SK-N-MC (cell line): ENCODE data around the gene ME1.

Experiments
- EZH2 ChIP-seq: fragments of 200-600 bp; sonication (generic); IDR thresholded peaks from one replicate; pipeline ENCODE4 v1.6.1; 2017; ENCODE audit warnings: antibody characterized with exemption
- FOXP2 ChIP-seq: optimal IDR thresholded peaks from 2 replicates; pipeline ENCODE3; 2011; ENCODE audit warnings: mild to moderate bottlenecking, moderate library complexity; ENCODE audit not compliant: insufficient read depth; ENCODE audit errors: extremely low read length, control extremely low read depth
- POLR2AphosphoS5 ChIP-seq: IDR thresholded peaks from 2 replicates; pipeline ENCODE4 v1.6.1; 2012; ENCODE audit warnings: mild to moderate bottlenecking, low read depth, low read length, borderline replicate concordance

GRCh38 chr6:83470587-83470986 is 39.7 kb upstream of the ME1 start:
- TF ChIP-seq EZH2 (no peak), POLR2AphosphoS5 (no peak), FOXP2 (no peak)
